ENCODE results near the gene RIOX2. TPM values are rescaled to one million over a fixed set of nuclear protein-coding genes. Genes with fewer than 3 reads are reported as not detected.

Gene RIOX2
- total RNA-seq, 2 experiments from 2014 or later = 26.8 to 32.0 TPM

DNA sequence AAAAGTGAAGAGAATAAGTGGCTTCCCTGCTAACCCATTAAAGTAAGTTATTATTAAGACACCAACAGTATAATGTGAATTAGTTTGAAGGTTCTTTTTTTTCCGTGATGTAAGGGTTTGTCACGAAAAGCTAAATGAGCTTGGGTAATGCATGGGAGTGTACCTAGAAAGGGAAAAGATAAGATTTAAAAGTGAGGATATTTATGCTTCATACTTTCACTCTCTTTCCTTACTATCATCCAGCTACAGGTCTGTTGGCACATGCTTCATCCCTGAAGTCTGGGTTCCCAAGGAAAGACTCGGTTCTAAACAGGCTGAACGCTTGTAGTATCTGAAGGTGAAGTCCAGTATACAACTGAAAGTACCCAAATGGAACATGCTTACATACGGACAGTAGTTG lies 26.9 kb upstream of the RIOX2 start:
- no peak overlapping the region for H2AFZ ChIP-seq (ENCODE audit: low read length)
- no peaks in the 10 kb centered on the region for H3K9me2 ChIP-seq (ENCODE audit: insufficient read depth, low read length)
- H3K36me3 ChIP-seq (ENCODE audit: insufficient read depth, low read length) = no peaks in the 10 kb centered on the region
- POLR2A ChIA-PET = no interaction called here
- no peaks in the 10 kb centered on the region for H3K79me2 ChIP-seq (ENCODE audit: insufficient read depth, low read depth, low read length)
- intact Hi-C loops (cut with micrococcal nuclease; ENCODE audit: unreplicated experiment) = no loop called here
- no peak for DNase-seq (ENCODE audit: low spot score)
- no peak overlapping the region for H3K27ac ChIP-seq (ENCODE audit: low read depth, low read length, poor library complexity, severe bottlenecking)
- no peak overlapping the region for H3K4me3 ChIP-seq (ENCODE audit: low read depth, low read length, poor library complexity, severe bottlenecking)
- no TSS peak for BruUV-seq (replicated peaks)
- peaks cover 7% of the 10 kb centered on the region for H3K4me1 ChIP-seq (ENCODE audit: insufficient read depth, low read length, poor library complexity, severe bottlenecking)
- H3K9me3 ChIP-seq (ENCODE audit: low read length) = no peaks in the 10 kb centered on the region
- H3K4me2 ChIP-seq (ENCODE audit: low read length) = no peak overlapping the region
- CTCF ChIA-PET (ENCODE audit: unreplicated experiment) = no interaction called here
- H4K20me1 ChIP-seq (ENCODE audit: insufficient read depth, low read length) = no peaks in the 10 kb centered on the region
- TF ChIP-seq, protein P1, sequence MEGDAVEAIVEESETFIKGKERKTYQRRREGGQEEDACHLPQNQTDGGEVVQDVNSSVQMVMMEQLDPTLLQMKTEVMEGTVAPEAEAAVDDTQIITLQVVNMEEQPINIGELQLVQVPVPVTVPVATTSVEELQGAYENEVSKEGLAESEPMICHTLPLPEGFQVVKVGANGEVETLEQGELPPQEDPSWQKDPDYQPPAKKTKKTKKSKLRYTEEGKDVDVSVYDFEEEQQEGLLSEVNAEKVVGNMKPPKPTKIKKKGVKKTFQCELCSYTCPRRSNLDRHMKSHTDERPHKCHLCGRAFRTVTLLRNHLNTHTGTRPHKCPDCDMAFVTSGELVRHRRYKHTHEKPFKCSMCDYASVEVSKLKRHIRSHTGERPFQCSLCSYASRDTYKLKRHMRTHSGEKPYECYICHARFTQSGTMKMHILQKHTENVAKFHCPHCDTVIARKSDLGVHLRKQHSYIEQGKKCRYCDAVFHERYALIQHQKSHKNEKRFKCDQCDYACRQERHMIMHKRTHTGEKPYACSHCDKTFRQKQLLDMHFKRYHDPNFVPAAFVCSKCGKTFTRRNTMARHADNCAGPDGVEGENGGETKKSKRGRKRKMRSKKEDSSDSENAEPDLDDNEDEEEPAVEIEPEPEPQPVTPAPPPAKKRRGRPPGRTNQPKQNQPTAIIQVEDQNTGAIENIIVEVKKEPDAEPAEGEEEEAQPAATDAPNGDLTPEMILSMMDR (conservative IDR thresholded peaks at IDR 0.05; ENCODE audit: low read length) = no peak

DNA sequence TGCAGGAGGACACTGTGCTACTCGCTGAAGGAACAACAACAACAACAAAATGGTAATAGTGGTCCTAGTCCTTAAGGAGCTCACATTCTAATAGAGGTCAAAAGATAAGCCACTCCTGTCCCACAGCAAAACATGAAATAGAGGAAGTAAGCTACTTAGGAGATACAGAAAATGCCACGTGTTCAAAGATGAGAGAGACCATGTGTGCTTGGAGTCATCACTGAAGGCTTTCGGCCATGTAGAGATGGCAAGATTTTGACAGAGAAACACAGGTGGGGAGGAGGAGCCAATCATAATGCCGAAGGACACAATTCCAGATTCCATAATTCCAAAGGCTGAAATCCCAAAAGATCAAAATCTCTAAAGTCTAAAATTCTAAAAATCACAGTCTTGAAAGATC lies 24.8 kb upstream of the RIOX2 start:
- ChIA-PET POLR2A (interaction anchor here (1.3 kb wide), 1 partner anchor 15 kb away, joined by 7 read pairs; no protein-coding TSS in a partner anchor), CTCF (ENCODE audit: unreplicated experiment) (interaction anchor here (0.7 kb wide), 1 partner anchor 26 kb away, joined by 3 read pairs; no protein-coding TSS in a partner anchor)
- no peak overlapping the region for H2AFZ ChIP-seq (ENCODE audit: low read length)
- TF ChIP-seq, protein P1 (conservative IDR thresholded peaks at IDR 0.05; ENCODE audit: low read length) = no peak
- no peak for TF ChIP-seq EZH2phosphoT487 (IDR thresholded peaks at IDR 0.05; ENCODE audit: borderline replicate concordance, low read depth, low read length)
- no peaks in the 10 kb centered on the region for H3K79me2 ChIP-seq (ENCODE audit: insufficient read depth, low read depth, low read length)
- BruUV-seq (replicated peaks) = no TSS peak
- intact Hi-C loops (cut with micrococcal nuclease; ENCODE audit: unreplicated experiment) = no loop called here
- no peaks in the 10 kb centered on the region for H3K36me3 ChIP-seq (ENCODE audit: insufficient read depth, low read length)
- no peaks in the 10 kb centered on the region for H4K20me1 ChIP-seq (ENCODE audit: insufficient read depth, low read length)
- H3K9me3 ChIP-seq (ENCODE audit: low read length) = no peaks in the 10 kb centered on the region
- no peak overlapping the region for H3K27ac ChIP-seq (ENCODE audit: low read depth, low read length, poor library complexity, severe bottlenecking)
- H3K4me2 ChIP-seq (ENCODE audit: low read length) = no peak overlapping the region
- no peak overlapping the region for H3K4me3 ChIP-seq (ENCODE audit: low read depth, low read length, poor library complexity, severe bottlenecking)
- no peaks in the 10 kb centered on the region for H3K9me2 ChIP-seq (ENCODE audit: insufficient read depth, low read length)
- no peaks in the 10 kb centered on the region for H3K4me1 ChIP-seq (ENCODE audit: insufficient read depth, low read length, poor library complexity, severe bottlenecking)
- DNase-seq (ENCODE audit: low spot score) = no peak

DNA sequence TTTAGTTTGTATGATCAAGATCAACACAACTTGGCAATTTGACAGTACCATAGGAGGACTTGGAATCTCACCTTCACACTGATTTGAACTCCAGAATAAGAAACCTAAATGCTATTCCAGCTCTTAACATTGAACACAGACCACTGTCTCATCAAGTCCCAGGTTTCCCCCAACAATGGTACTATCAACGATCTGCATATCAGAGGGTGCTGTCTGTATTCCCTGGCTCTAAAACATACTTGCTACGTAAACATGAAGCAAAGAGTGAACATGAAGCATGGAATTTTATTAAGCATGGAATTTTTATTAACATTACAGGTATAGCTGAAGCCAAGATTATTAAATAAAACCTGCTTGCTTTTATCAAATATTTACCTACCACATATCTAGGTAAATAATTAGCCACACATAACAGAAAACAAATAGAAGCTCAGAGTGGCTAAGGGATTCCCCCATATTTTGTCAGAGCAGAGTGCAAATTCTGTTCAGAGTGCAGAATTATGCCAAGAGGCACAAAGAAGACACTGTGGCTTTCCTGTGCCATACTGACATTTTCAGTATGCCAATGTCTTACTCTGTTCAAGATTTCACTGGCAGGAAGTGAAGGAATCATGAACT lies 22.2 kb upstream of the RIOX2 start:
- TF ChIP-seq, protein P1 (conservative IDR thresholded peaks at IDR 0.05; ENCODE audit: low read length) = no peak
- TF ChIP-seq EZH2phosphoT487 (IDR thresholded peaks at IDR 0.05; ENCODE audit: borderline replicate concordance, low read depth, low read length) = no peak
- Histone ChIP-seq H3K4me1 (ENCODE audit: insufficient read depth, low read length, poor library complexity, severe bottlenecking) (no peaks in the 10 kb centered on the region), H3K79me2 (ENCODE audit: insufficient read depth, low read depth, low read length) (no peaks in the 10 kb centered on the region), H3K27ac (ENCODE audit: low read depth, low read length, poor library complexity, severe bottlenecking) (no peak overlapping the region), H3K9me2 (ENCODE audit: insufficient read depth, low read length) (no peaks in the 10 kb centered on the region), H3K4me3 (ENCODE audit: low read depth, low read length, poor library complexity, severe bottlenecking) (no peak overlapping the region), H3K36me3 (ENCODE audit: insufficient read depth, low read length) (no peaks in the 10 kb centered on the region), H4K20me1 (ENCODE audit: insufficient read depth, low read length) (no peaks in the 10 kb centered on the region), H2AFZ (ENCODE audit: low read length) (no peak overlapping the region), H3K9me3 (ENCODE audit: low read length) (no peaks in the 10 kb centered on the region), H3K4me2 (ENCODE audit: low read length) (no peak overlapping the region)
- CTCF ChIA-PET (ENCODE audit: unreplicated experiment) = no interaction called here
- BruUV-seq (replicated peaks) = no TSS peak
- no peak for DNase-seq (ENCODE audit: low spot score)
- POLR2A ChIA-PET = interaction anchor here (0.9 kb wide), 1 partner anchor 10 kb away, joined by 5 read pairs; no protein-coding TSS in a partner anchor
- intact Hi-C loops (cut with micrococcal nuclease; ENCODE audit: unreplicated experiment) = no loop called here

Measured in OCI-LY7 (cell line).